ENCODE data around the gene ELOF1.
"Not testable (repeated sequence)": the region's sequence is repeated elsewhere in the genome, so short reads cannot be mapped to it uniquely, and the experiment has no call there.

ELOF1 gene

GRCh38 chr19:11587302-11587974 lies 28.4 kb upstream of the ELOF1 start:
- Histone ChIP-seq H3K36me3 (ENCODE audit: control insufficient read depth in 5 of 5, insufficient read depth in 5 of 5, low read length in 5 of 5) (no peaks in the 10 kb centered on the region), H3K9me3 (ENCODE audit: control insufficient read depth in 5 of 5, low read length in 5 of 5) (no peaks in the 10 kb centered on the region), H3K9ac (ENCODE audit: low read length in 5 of 5) (no peak overlapping the region), H3K4me1 (ENCODE audit: control insufficient read depth in 5 of 5, insufficient read depth in 5 of 5, low read length in 5 of 5) (peaks cover 0 to 5% (median 4%) of the 10 kb centered on the region in 5 donors), H3K4me3 (ENCODE audit: low read depth in 1 of 5, low read length in 5 of 5) (no peak overlapping the region), H3K27me3 (ENCODE audit: control insufficient read depth in 5 of 5, insufficient read depth in 4 of 5, low read length in 5 of 5) (no peaks in the 10 kb centered on the region), H3K27ac (ENCODE audit: low read depth, low read length) (no peak overlapping the region)

DNA sequence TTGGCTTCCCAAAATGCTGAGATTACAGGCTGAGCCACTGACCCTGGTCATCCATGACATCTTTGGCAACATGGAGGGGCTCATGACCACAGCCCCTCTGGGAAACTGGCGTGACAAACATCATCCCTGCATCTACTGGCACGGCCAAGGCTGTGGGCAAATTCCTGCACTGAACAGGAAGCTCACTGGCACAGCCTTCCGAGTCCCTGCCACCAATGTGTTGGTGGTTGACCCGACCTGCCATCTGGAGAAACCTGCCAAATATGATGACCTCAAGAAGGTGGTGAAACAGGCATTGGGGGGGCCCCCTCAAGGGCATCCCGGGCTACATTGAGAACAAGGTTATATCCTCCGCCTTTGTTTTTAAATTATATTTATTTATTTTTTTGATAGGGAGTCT lies 27.3 kb upstream of the ELOF1 start:
- peaks cover 0 to 5% (median 4%) of the 10 kb centered on the region in 5 donors for H3K4me1 ChIP-seq (ENCODE audit: control insufficient read depth in 5 of 5, insufficient read depth in 5 of 5, low read length in 5 of 5)
- no peak overlapping the region for H3K4me3 ChIP-seq (ENCODE audit: low read depth in 1 of 5, low read length in 5 of 5)
- no peaks in the 10 kb centered on the region for H3K27me3 ChIP-seq (ENCODE audit: control insufficient read depth in 5 of 5, insufficient read depth in 4 of 5, low read length in 5 of 5)
- H3K36me3 ChIP-seq (ENCODE audit: control insufficient read depth in 5 of 5, insufficient read depth in 5 of 5, low read length in 5 of 5): no peaks in the 10 kb centered on the region
- H3K9ac ChIP-seq (ENCODE audit: low read length in 5 of 5): no peak overlapping the region
- H3K9me3 ChIP-seq (ENCODE audit: control insufficient read depth in 5 of 5, low read length in 5 of 5): no peaks in the 10 kb centered on the region
- no peak overlapping the region for H3K27ac ChIP-seq (ENCODE audit: low read depth, low read length)

GRCh38 chr19:11581740-11582139 lies 22.7 kb upstream of the ELOF1 start:
- H3K4me3 ChIP-seq (ENCODE audit: low read depth in 1 of 5, low read length in 5 of 5): no peak overlapping the region
- no peak overlapping the region for H3K27ac ChIP-seq (ENCODE audit: low read depth, low read length)
- H3K9me3 ChIP-seq (ENCODE audit: control insufficient read depth in 5 of 5, low read length in 5 of 5): no peaks in the 10 kb centered on the region
- no peaks in the 10 kb centered on the region for H3K36me3 ChIP-seq (ENCODE audit: control insufficient read depth in 5 of 5, insufficient read depth in 5 of 5, low read length in 5 of 5)
- no peak overlapping the region for H3K9ac ChIP-seq (ENCODE audit: low read length in 5 of 5)
- peaks cover 5 to 22% (median 15%) of the 10 kb centered on the region in 5 donors for H3K4me1 ChIP-seq (ENCODE audit: control insufficient read depth in 5 of 5, insufficient read depth in 5 of 5, low read length in 5 of 5)
- H3K27me3 ChIP-seq (ENCODE audit: control insufficient read depth in 5 of 5, insufficient read depth in 4 of 5, low read length in 5 of 5): peaks cover 12 to 20% (median 14%) of the 10 kb centered on the region in 5 donors

GRCh38 chr19:11580116-11580515 lies 21.1 kb upstream of the ELOF1 start:
- Histone ChIP-seq H3K4me1 (ENCODE audit: control insufficient read depth in 5 of 5, insufficient read depth in 5 of 5, low read length in 5 of 5) (peaks cover 5 to 26% (median 15%) of the 10 kb centered on the region in 5 donors), H3K9me3 (ENCODE audit: control insufficient read depth in 5 of 5, low read length in 5 of 5) (no peaks in the 10 kb centered on the region), H3K4me3 (ENCODE audit: low read depth in 1 of 5, low read length in 5 of 5) (no peak overlapping the region), H3K9ac (ENCODE audit: low read length in 5 of 5) (no peak overlapping the region), H3K27ac (ENCODE audit: low read depth, low read length) (no peak overlapping the region), H3K36me3 (ENCODE audit: control insufficient read depth in 5 of 5, insufficient read depth in 5 of 5, low read length in 5 of 5) (peaks cover 0 to 7% (median 0%) of the 10 kb centered on the region in 5 donors), H3K27me3 (ENCODE audit: control insufficient read depth in 5 of 5, insufficient read depth in 4 of 5, low read length in 5 of 5) (peaks cover 12 to 20% (median 14%) of the 10 kb centered on the region in 5 donors)

GRCh38 chr19:11578258-11579142 lies 19.5 kb upstream of the ELOF1 start:
- Histone ChIP-seq H3K27me3 (ENCODE audit: control insufficient read depth in 5 of 5, insufficient read depth in 4 of 5, low read length in 5 of 5) (peaks cover 12 to 20% (median 14%) of the 10 kb centered on the region in 5 donors), H3K4me3 (ENCODE audit: low read depth in 1 of 5, low read length in 5 of 5) (peak overlapping the region; percentile 19 to 64 (median 52)), H3K27ac (ENCODE audit: low read depth, low read length) (no peak overlapping the region), H3K9ac (ENCODE audit: low read length in 5 of 5) (peak overlapping the region in 2 of 5 donors; percentile 56 to 62), H3K36me3 (ENCODE audit: control insufficient read depth in 5 of 5, insufficient read depth in 5 of 5, low read length in 5 of 5) (peaks cover 0 to 9% (median 0%) of the 10 kb centered on the region in 5 donors), H3K9me3 (ENCODE audit: control insufficient read depth in 5 of 5, low read length in 5 of 5) (no peaks in the 10 kb centered on the region), H3K4me1 (ENCODE audit: control insufficient read depth in 5 of 5, insufficient read depth in 5 of 5, low read length in 5 of 5) (peaks cover 5 to 26% (median 15%) of the 10 kb centered on the region in 5 donors)

GRCh38 chr19:11577451-11578257 lies 18.6 kb upstream of the ELOF1 start, which contains the start of gene ACP5:
Gene ACP5, minus strand, starts transcription at chr19:11577645. Its CDS starts 328 bp downstream, at chr19:11577317.
- Histone ChIP-seq H3K36me3 (ENCODE audit: control insufficient read depth in 5 of 5, insufficient read depth in 5 of 5, low read length in 5 of 5) (peaks cover 0 to 9% (median 0%) of the 10 kb centered on the region in 5 donors), H3K27me3 (ENCODE audit: control insufficient read depth in 5 of 5, insufficient read depth in 4 of 5, low read length in 5 of 5) (peaks cover 12 to 20% (median 14%) of the 10 kb centered on the region in 5 donors), H3K4me3 (ENCODE audit: low read depth in 1 of 5, low read length in 5 of 5) (peak within 1 kb of the TSS; percentile 19 to 64 (median 52)), H3K9ac (ENCODE audit: low read length in 5 of 5) (peak within 1 kb of the TSS in 2 of 5 donors; percentile 20 to 56), H3K4me1 (ENCODE audit: control insufficient read depth in 5 of 5, insufficient read depth in 5 of 5, low read length in 5 of 5) (peaks cover 5 to 26% (median 15%) of the 10 kb centered on the region in 5 donors), H3K27ac (ENCODE audit: low read depth, low read length) (no peak within 1 kb of the TSS), H3K9me3 (ENCODE audit: control insufficient read depth in 5 of 5, low read length in 5 of 5) (no peaks in the 10 kb centered on the region)

DNA sequence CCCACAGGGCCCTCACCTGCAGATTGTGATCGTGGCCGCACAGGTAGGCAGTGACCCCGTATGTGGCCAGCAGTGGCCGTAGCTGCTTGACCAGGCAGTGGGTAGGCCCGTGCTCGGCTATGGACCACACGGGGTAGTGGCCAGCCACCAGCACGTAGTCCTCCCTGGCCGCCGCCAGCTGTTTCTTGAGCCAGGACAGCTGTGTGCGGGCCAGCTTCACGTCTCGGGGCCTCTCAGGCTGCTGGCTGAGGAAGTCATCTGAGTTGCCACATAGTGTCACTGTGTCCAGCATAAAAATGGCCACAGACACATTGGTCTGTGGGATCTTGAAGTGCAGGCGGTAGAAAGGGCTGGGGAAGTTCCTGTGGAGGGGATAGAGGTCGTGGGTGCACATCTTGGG lies 17.2 kb upstream of the ELOF1 start:
- Histone ChIP-seq H3K4me3 (ENCODE audit: low read depth in 1 of 5, low read length in 5 of 5) (no peak overlapping the region), H3K4me1 (ENCODE audit: control insufficient read depth in 5 of 5, insufficient read depth in 5 of 5, low read length in 5 of 5) (peaks cover 5 to 26% (median 15%) of the 10 kb centered on the region in 5 donors), H3K27me3 (ENCODE audit: control insufficient read depth in 5 of 5, insufficient read depth in 4 of 5, low read length in 5 of 5) (peaks cover 12 to 20% (median 14%) of the 10 kb centered on the region in 5 donors), H3K9me3 (ENCODE audit: control insufficient read depth in 5 of 5, low read length in 5 of 5) (no peaks in the 10 kb centered on the region), H3K36me3 (ENCODE audit: control insufficient read depth in 5 of 5, insufficient read depth in 5 of 5, low read length in 5 of 5) (peaks cover 0 to 9% (median 0%) of the 10 kb centered on the region in 5 donors), H3K27ac (ENCODE audit: low read depth, low read length) (no peak overlapping the region), H3K9ac (ENCODE audit: low read length in 5 of 5) (no peak overlapping the region)

DNA sequence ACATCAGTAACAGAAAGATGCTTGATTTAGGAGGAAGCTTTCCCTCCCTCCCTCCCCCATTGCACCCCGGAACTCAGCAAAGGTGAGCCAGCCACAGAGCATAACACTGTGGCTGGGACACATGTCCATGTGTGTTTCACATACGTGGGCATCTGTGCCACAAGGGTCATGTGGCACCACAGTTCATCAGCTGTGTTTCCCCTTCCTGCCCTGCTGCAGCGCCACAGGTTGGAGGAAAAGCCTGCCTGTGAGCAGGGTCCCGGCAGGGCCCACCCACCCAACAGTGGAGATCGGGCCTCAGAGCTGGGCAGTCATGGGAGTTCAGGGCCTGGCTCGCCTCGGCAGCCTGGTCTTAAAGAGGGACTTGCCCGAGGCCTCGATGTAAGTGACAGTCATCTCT lies 15.7 kb upstream of the ELOF1 start:
- Histone ChIP-seq H3K27ac (ENCODE audit: low read depth, low read length) (no peak overlapping the region), H3K27me3 (ENCODE audit: control insufficient read depth in 5 of 5, insufficient read depth in 4 of 5, low read length in 5 of 5) (peaks cover 10 to 16% (median 14%) of the 10 kb centered on the region in 5 donors), H3K36me3 (ENCODE audit: control insufficient read depth in 5 of 5, insufficient read depth in 5 of 5, low read length in 5 of 5) (peaks cover 0 to 9% (median 0%) of the 10 kb centered on the region in 5 donors), H3K9me3 (ENCODE audit: control insufficient read depth in 5 of 5, low read length in 5 of 5) (no peaks in the 10 kb centered on the region), H3K9ac (ENCODE audit: low read length in 5 of 5) (no peak overlapping the region), H3K4me1 (ENCODE audit: control insufficient read depth in 5 of 5, insufficient read depth in 5 of 5, low read length in 5 of 5) (peaks cover 3 to 22% (median 13%) of the 10 kb centered on the region in 5 donors), H3K4me3 (ENCODE audit: low read depth in 1 of 5, low read length in 5 of 5) (no peak overlapping the region)

DNA sequence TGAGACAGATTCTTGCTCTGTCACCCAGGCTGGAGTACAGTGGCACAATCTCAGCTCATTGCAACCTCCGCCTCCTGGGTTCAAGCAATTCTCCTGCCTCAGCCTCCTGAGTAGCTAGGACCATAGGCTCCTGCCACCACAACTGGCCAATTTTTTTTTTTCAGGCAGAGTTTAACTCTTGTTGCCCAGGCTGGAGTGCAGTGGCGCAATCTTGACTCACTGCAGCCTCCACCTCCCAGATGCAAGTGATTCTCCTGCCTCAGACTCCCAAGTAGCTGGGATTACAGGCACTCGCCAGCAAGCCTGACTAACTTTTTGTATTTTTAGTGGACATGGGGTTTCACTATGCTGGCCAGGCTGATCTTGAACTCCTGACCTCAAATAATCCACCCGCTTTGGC lies 14.7 kb upstream of the ELOF1 start:
- H3K27me3 ChIP-seq (ENCODE audit: control insufficient read depth in 5 of 5, insufficient read depth in 4 of 5, low read length in 5 of 5): peaks cover 6 to 12% (median 10%) of the 10 kb centered on the region in 5 donors
- not testable (repeated sequence) for H3K4me3 ChIP-seq (ENCODE audit: low read depth in 1 of 5, low read length in 5 of 5); H3K27ac ChIP-seq (ENCODE audit: low read depth, low read length); H3K9me3 ChIP-seq (ENCODE audit: control insufficient read depth in 5 of 5, low read length in 5 of 5); H3K9ac ChIP-seq (ENCODE audit: low read length in 5 of 5); H3K36me3 ChIP-seq (ENCODE audit: control insufficient read depth in 5 of 5, insufficient read depth in 5 of 5, low read length in 5 of 5)
- H3K4me1 ChIP-seq (ENCODE audit: control insufficient read depth in 5 of 5, insufficient read depth in 5 of 5, low read length in 5 of 5): peaks cover 3 to 19% (median 9%) of the 10 kb centered on the region in 5 donors

Measured in subcutaneous abdominal adipose tissue (tissue), 5 donors.